Lower leg skin (tissue), 4 donors: Measurements from ENCODE around the gene CAPS. TPM values are rescaled to one million over a fixed set of nuclear protein-coding genes. Genes with fewer than 3 reads are reported as not detected.
"Not testable (repeated sequence)": the region's sequence is repeated elsewhere in the genome, so short reads cannot be mapped to it uniquely, and the experiment has no call there.

Source experiments
- DNase-seq, 2 donors: peaks; one replicate each; pipeline ENCODE4 v3.0.0-alpha.2; 2019; ENCODE audit warnings: low spot score in 2 of 2
- H3K4me3 ChIP-seq: fragments of 200-600 bp; sonication (generic); 2 replicates; pipeline ENCODE4 v1.5.1; 2017; ENCODE audit warnings: mild to moderate bottlenecking, low read depth; ENCODE audit not compliant: poor library complexity, severe bottlenecking
- POLR2A ChIP-seq, 2 donors: fragments of 450-650 bp; IDR thresholded peaks; one replicate each; pipeline ENCODE4 v1.6.1; 2016 to 2017; ENCODE audit warnings: antibody characterized with exemption in 2 of 2, mild to moderate bottlenecking in 1 of 2, moderate library complexity in 1 of 2
- WGBS, 2 donors: methylation state at CpG; one replicate each; pipeline ENCODE4 v1.1.5; 2018; 5-methylcytosine and 5-hydroxymethylcytosine counted together
- intact Hi-C: fragments of 100-400 bp; cut with DNase I; formaldehyde crosslinking; loops from one replicate; pipeline ENCODE4 v1.15.0; 2023; ENCODE audit warnings: low total_unique reads
- total RNA-seq, 4 donors: library from RNA; depleted of rRNA; stranded (reverse); fragments of >200 nt; gene quantifications; one replicate each; pipeline ENCODE4 v1.1.0, GENCODE V29; 2016
- TF ChIP-seq, protein P1 (sequence below), 3 donors: fragments of 450-650 bp; IDR thresholded peaks; one replicate each; pipeline ENCODE4 v1.5.1; 2016; ENCODE audit warnings: antibody characterized with exemption in 3 of 3, mild to moderate bottlenecking in 3 of 3, moderate library complexity in 2 of 3

CAPS gene
- total RNA-seq, 4 donors from 2014 or later = 3.5 to 14.5 (median 11.5) TPM

- 92 to 93% methylated on average over 12 of the region's 12 CpGs for WGBS, 2 donors
- TF ChIP-seq POLR2A (IDR thresholded peaks at IDR 0.05) = no peak
- H3K4me3 ChIP-seq = no peak overlapping the region
- DNase-seq = no peak
- intact Hi-C loops = no loop called here
Measured at GRCh38 chr19:5873617-5874199, 40.3 kb upstream of the CAPS start.

GRCh38 chr19:5874496-5874895 lies 39.6 kb upstream of the CAPS start:
- DNase-seq, H3K4me3 ChIP-seq, intact Hi-C loops: not testable (repeated sequence)
- 70 to 82% methylated on average over 7 of the region's 7 CpGs for WGBS, 2 donors

DNA sequence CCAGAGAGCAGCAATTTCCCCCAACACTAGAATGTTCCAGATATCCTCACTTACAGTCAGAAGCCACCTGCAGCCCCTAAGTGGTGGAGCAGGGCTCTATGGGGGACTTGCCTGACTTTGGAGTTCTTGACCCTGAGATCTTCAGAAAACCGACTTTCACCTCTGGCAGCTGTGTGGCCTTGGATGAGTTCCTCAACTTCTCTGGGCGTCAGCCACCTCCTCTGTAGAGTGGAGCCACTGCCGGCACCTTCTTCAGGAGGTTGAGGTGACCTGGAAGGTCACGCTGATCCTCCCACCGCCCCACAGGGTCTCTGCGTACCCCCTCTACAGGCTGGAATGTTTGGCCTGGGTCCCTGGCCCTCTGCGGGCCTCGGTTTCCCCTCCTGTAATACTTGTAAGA lies 36.6 kb upstream of the CAPS start:
- no peak overlapping the region for H3K4me3 ChIP-seq
- WGBS, 2 donors = 88 to 91% methylated on average over 6 to 8 of the region's 8 CpGs
- TF ChIP-seq POLR2A (IDR thresholded peaks at IDR 0.05) = no peak
- TF ChIP-seq, protein P1, sequence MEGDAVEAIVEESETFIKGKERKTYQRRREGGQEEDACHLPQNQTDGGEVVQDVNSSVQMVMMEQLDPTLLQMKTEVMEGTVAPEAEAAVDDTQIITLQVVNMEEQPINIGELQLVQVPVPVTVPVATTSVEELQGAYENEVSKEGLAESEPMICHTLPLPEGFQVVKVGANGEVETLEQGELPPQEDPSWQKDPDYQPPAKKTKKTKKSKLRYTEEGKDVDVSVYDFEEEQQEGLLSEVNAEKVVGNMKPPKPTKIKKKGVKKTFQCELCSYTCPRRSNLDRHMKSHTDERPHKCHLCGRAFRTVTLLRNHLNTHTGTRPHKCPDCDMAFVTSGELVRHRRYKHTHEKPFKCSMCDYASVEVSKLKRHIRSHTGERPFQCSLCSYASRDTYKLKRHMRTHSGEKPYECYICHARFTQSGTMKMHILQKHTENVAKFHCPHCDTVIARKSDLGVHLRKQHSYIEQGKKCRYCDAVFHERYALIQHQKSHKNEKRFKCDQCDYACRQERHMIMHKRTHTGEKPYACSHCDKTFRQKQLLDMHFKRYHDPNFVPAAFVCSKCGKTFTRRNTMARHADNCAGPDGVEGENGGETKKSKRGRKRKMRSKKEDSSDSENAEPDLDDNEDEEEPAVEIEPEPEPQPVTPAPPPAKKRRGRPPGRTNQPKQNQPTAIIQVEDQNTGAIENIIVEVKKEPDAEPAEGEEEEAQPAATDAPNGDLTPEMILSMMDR (IDR thresholded peaks at IDR 0.05) = no peak
- no peak for DNase-seq
- intact Hi-C loops = no loop called here

GRCh38 chr19:5877882-5878281 lies 36.2 kb upstream of the CAPS start:
- no peak overlapping the region for H3K4me3 ChIP-seq
- DNase-seq = no peak
- intact Hi-C loops = no loop called here
- TF ChIP-seq, protein P1 (IDR thresholded peaks at IDR 0.05) = no peak
- TF ChIP-seq POLR2A (IDR thresholded peaks at IDR 0.05) = no peak
- 81 to 83% methylated on average over 6 to 9 of the region's 9 CpGs for WGBS, 2 donors

GRCh38 chr19:5880196-5880595 lies 33.9 kb upstream of the CAPS start:
- no peak overlapping the region for H3K4me3 ChIP-seq
- DNase-seq = no peak
- no peak for TF ChIP-seq POLR2A (IDR thresholded peaks at IDR 0.05)
- TF ChIP-seq, protein P1 (IDR thresholded peaks at IDR 0.05) = no peak
- intact Hi-C loops = no loop called here
- WGBS, 2 donors = 34 to 51% methylated on average over 6 of the region's 6 CpGs

GRCh38 chr19:5880604-5881078 lies 33.4 kb upstream of the CAPS start:
- no peak for DNase-seq
- intact Hi-C loops = no loop called here
- whole genome bisulfite sequencing, 2 donors = 16 to 24% methylated on average over 15 of the region's 15 CpGs

More at GRCh38 chr19:5880604-5881078, 33.4 kb upstream of the CAPS start:
- TF ChIP-seq, protein P1 (IDR thresholded peaks at IDR 0.05) = no peak
- no peak for TF ChIP-seq POLR2A (IDR thresholded peaks at IDR 0.05)
- H3K4me3 ChIP-seq = no peak overlapping the region
